GM21526 (cell line): ENCODE results near the gene TAF11L13.

Experiments
- ATAC-seq: cut with Tn5 transposase; IDR thresholded peaks from one replicate; pipeline ENCODE4 v1.9.1; 2021; ENCODE audit warnings: moderate library complexity; ENCODE audit not compliant: unreplicated experiment, low FRiP score

TAF11L13 gene

DNA sequence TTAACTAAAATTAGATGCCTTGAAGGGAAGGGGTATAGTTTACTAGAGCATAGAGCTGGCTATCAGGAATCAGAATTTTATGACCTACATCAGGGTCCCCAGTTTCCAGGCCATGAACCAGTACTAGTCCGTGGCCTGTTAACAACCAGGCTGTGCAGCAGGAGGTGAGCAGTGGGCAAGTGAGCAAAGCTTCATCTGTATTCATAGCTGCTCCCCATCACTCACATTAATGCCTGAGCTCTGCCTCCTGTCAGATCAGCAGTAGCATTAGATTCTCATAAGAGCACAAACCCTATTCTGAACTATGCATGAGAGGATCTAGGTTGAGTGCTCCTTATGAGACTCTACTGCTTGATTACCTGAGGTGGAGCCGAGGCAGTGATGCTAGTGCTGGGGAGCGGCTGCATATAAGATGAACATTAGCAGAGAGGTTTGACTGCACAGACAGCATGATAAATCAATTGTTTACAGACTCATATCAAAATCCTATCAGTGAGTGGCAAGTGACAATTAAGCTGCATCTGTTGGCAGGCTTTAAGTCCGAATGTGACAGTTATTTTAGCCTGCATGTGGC is 47.0 kb downstream of the TAF11L13 start:
- ATAC-seq: no peak

DNA sequence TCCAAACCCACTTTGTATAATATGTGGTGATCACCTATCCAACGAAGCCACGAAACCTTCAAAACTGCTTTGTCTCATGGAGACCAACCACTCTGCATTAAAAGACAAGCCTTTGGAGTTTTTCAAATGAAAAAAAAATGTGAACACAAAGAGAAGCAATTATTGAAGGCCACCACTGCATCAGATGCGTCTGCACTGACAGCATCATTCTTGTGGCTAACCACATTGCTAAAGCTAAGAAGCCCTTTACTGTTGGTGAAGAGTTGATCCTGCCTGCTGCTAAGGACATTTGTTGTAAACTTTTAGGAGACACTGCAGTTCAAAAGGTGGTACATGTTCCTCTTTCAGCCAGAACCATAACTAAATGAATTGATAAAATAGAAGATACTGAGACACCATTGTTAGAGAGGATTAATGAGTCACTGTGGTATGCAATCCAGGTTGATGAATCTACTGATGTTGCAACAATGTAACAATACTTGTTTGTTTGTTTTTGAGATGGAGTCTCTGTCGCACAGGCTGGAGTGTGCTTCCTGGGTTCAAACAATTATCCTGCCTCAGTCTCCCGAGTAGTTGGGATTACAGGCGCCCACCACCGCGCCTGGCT is 47.8 kb downstream of the TAF11L13 start:
- no peak for ATAC-seq

- no peak for ATAC-seq
Measured at GRCh38 chr5:17680737-17681136, 48.8 kb downstream of the TAF11L13 start.
